Progenitor cell of endocrine pancreas (in vitro differentiated cells): ENCODE results near the gene GRIK3. TPM values are rescaled to one million over a fixed set of nuclear protein-coding genes. Genes with fewer than 3 reads are reported as not detected.

Experiments used
- DNase-seq: peaks from one replicate; pipeline ENCODE4 v3.0.0; 2021; ENCODE audit warnings: low spot score; ENCODE audit not compliant: unreplicated experiment
- H3K27ac Mint-ChIP-seq: 2 replicates; pipeline ENCODE4 v1.8.0; 2021; ENCODE audit warnings: mild to moderate bottlenecking, moderate library complexity, mixed read lengths
- H3K27me3 Mint-ChIP-seq: 2 replicates; pipeline ENCODE4 v1.8.0; 2021; ENCODE audit warnings: mixed read lengths
- H3K36me3 Mint-ChIP-seq: 2 replicates; pipeline ENCODE4 v1.8.0; 2022; ENCODE audit warnings: mixed read lengths; ENCODE audit not compliant: insufficient read depth
- H3K4me1 Mint-ChIP-seq: 2 replicates; pipeline ENCODE4 v1.8.0; 2021; ENCODE audit warnings: low read depth, mixed read lengths
- H3K4me3 Mint-ChIP-seq: 2 replicates; pipeline ENCODE4 v1.8.0; 2021; ENCODE audit warnings: low read depth, mild to moderate bottlenecking, moderate library complexity, mixed read lengths
- H3K9me3 Mint-ChIP-seq: 2 replicates; pipeline ENCODE4 v1.8.0; 2021; ENCODE audit warnings: low read depth, mixed read lengths
- total RNA-seq: library from RNA; stranded (reverse); gene quantifications from 2 replicates; pipeline ENCODE4 v1.2.1, GENCODE V29; 2021
- TF ChIP-seq, protein P1 (sequence below): fragments of 200-600 bp; sonication (generic); IDR thresholded peaks from one replicate; pipeline ENCODE4 v1.5.0; 2021; ENCODE audit warnings: antibody characterized with exemption, mild to moderate bottlenecking; ENCODE audit not compliant: unreplicated experiment

GRIK3 gene
- total RNA-seq, 1 donor from 2014 or later: 0.41 TPM

DNA sequence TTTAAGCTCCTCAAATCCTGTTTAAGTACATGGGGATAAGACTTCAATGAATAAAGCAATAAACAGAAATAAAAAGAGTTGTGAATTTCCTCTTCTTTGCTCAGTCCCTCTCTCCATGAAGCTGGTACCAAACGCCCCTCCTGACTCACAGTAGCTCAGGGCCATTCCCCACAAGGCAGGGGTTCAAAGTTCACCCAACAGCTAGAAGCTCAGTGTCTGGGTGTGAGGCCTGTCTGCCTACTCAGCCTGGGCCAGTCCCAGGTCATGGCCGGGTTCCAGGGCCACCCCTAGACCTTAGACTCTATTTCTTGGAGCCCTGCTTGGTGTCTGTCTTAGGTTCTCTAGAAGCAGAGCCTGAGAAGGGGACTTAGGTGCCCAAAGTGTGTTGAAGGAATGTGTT lies 251.5 kb downstream of the GRIK3 start:
- Mint-ChIP-seq H3K9me3 (no peaks in the 10 kb centered on the region), H3K27me3 (peaks cover 23% of the 10 kb centered on the region), H3K4me3 (no peak overlapping the region), H3K27ac (no peak overlapping the region), H3K36me3 (no peaks in the 10 kb centered on the region), H3K4me1 (peaks cover 3% of the 10 kb centered on the region)
- DNase-seq: no peak
- TF ChIP-seq, protein P1, sequence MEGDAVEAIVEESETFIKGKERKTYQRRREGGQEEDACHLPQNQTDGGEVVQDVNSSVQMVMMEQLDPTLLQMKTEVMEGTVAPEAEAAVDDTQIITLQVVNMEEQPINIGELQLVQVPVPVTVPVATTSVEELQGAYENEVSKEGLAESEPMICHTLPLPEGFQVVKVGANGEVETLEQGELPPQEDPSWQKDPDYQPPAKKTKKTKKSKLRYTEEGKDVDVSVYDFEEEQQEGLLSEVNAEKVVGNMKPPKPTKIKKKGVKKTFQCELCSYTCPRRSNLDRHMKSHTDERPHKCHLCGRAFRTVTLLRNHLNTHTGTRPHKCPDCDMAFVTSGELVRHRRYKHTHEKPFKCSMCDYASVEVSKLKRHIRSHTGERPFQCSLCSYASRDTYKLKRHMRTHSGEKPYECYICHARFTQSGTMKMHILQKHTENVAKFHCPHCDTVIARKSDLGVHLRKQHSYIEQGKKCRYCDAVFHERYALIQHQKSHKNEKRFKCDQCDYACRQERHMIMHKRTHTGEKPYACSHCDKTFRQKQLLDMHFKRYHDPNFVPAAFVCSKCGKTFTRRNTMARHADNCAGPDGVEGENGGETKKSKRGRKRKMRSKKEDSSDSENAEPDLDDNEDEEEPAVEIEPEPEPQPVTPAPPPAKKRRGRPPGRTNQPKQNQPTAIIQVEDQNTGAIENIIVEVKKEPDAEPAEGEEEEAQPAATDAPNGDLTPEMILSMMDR: no peak

DNA sequence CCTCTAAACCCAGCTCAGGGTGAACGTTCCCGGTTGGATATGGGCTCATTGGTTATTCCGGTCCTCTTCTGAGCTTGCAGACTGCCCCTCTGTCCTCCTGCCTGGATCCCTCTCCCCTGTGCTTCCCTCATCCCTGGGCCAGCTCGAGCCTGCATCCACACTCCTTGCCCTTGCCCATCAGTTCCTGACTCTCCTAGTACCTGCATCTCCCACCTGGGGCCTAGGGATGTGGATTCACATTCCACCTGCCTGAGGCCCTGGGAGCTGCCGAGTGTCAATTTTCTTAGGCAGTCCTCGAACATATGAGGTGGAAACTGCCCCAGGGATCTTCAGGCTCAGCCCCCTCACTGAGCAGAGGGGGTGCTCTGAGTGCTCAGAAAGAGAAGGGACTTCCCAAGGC lies 252.2 kb downstream of the GRIK3 start:
- Mint-ChIP-seq H3K4me1 (peaks cover 3% of the 10 kb centered on the region), H3K4me3 (no peak overlapping the region), H3K36me3 (no peaks in the 10 kb centered on the region), H3K27ac (no peak overlapping the region), H3K27me3 (peaks cover 16% of the 10 kb centered on the region), H3K9me3 (no peaks in the 10 kb centered on the region)
- TF ChIP-seq, protein P1: no peak
- no peak for DNase-seq

DNA sequence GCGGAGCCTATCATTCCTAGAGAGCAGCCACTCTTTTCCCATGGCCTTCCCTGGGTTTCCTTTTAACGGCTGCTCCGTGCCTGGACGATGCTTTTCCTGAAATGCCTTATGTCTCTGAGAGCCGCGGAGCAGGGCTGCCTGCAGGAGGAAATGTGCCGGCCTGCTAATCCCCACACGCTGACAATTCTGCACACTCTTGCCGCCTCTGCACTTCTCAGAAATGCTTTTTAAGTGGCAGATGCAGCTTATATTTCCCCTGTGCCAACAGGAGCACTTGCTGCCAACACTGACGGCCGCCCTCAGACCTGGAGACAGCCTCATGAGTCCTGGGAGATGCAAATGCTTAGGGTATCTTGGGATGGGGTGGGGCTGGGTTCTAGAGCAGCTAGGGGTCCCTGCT lies 253.2 kb downstream of the GRIK3 start:
- peaks cover 21% of the 10 kb centered on the region for H3K27me3 Mint-ChIP-seq
- no peaks in the 10 kb centered on the region for H3K36me3 Mint-ChIP-seq
- no peaks in the 10 kb centered on the region for H3K9me3 Mint-ChIP-seq
- H3K4me1 Mint-ChIP-seq: peaks cover 8% of the 10 kb centered on the region
- TF ChIP-seq, protein P1: no peak
- no peak overlapping the region for H3K4me3 Mint-ChIP-seq
- no peak for DNase-seq
- no peak overlapping the region for H3K27ac Mint-ChIP-seq

DNA sequence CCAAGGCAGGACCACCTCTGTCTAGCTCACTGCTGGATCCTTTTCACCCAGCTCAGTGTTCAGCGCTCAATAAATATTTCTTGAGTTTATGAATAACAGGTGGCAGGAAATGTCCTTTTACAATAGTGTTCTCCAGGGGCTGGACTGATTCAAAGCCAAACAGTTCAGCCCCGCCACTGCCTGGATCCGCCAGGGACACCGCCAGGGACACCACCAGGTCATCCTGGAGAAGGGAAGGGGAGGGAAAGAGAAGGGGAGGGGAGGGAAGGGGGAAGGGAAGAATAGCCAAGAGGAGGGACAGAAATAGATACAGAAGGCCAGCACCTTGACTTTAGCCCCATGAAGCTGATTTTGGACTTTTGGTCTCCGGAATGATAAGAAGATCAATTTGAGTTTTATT lies 255.6 kb downstream of the GRIK3 start:
- peaks cover 20% of the 10 kb centered on the region for H3K27me3 Mint-ChIP-seq

DNA sequence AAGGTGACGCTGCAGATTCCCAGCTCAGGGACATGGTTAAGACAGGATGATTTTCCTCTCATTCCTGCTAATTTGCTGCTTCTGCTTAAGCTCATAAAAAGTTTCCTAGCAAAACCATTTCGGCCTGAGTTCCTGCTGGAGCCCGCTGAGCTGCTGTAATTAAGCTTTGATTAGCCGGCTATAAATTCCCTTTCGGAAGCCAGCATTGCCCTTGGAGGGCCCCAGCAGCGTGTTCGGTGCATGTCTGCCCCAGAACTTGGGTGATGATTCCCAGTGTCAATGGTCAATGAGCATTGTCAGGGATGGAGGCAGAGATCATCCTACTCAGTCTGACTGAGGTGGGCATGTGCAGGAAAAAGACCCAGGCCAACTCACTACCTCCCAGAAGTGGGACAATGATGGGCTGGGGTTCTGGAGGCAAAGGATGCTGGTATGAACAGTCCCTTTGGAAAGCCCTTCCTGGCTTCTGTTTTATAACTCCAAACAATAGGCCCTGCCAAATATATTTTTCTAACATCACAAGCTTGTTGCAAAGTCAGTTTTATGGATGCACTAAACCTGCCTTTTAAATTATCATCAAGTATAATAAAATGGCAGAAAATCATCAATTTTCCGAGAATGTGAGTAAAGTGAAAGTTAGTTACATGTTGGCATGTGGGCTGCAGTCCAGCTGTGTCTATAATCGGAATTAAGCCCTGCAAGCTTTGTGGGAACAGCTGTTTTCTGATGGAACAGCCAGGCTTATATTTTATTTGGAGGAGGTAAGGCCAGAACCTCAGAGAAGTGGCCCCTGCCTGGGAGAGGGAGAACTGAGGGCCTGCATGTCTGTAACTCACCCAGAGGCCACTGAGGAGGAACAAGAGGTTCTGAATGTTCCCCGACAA lies 257.1 kb downstream of the GRIK3 start:
- H3K27ac Mint-ChIP-seq: no peak overlapping the region
- no peaks in the 10 kb centered on the region for H3K36me3 Mint-ChIP-seq
- TF ChIP-seq, protein P1: no peak
- H3K4me3 Mint-ChIP-seq: no peak overlapping the region
- peaks cover 10% of the 10 kb centered on the region for H3K4me1 Mint-ChIP-seq
- DNase-seq: no peak
- H3K9me3 Mint-ChIP-seq: no peaks in the 10 kb centered on the region
- peaks cover 25% of the 10 kb centered on the region for H3K27me3 Mint-ChIP-seq

More for the DNA sequence above, 255.6 kb downstream of the GRIK3 start:
- TF ChIP-seq, protein P1: no peak
- H3K36me3 Mint-ChIP-seq: no peaks in the 10 kb centered on the region
- no peak overlapping the region for H3K27ac Mint-ChIP-seq
- peaks cover 13% of the 10 kb centered on the region for H3K4me1 Mint-ChIP-seq
- H3K9me3 Mint-ChIP-seq: no peaks in the 10 kb centered on the region
- DNase-seq: no peak
- no peak overlapping the region for H3K4me3 Mint-ChIP-seq
